ENCODE measurements around the gene CLSTN1. TPM values are rescaled to one million over a fixed set of nuclear protein-coding genes. Genes with fewer than 3 reads are reported as not detected.

CLSTN1 gene
- total RNA-seq, 1 donor from 2014 or later, result 181 TPM

DNA sequence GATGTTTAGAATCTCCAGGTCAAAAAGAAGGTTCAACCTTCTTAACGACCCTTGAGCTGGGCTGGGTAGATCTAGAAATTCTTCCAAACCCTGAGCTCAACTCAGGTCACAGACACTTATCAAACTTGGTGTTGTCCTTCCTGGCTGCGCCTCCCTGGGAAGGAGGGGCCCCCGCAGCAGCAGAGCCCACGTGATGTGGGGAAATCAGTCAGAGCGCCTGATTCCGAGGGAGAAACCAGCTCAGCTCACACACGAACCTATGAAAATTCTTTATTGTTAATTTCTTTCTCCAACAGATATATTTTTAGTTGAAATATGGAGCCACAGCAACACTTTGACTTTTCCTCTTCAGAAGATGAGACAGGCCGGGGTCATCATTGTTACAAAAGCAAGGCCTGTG, 24.3 kb upstream of the CLSTN1 start:
- H3K9me3 Mint-ChIP-seq (ENCODE audit: unreplicated experiment), result no peaks in the 10 kb centered on the region
- H4K20me1 ChIP-seq (ENCODE audit: insufficient read depth, low read length), result peaks cover 4% of the 10 kb centered on the region
- H3K4me2 ChIP-seq (ENCODE audit: low read length), result no peak overlapping the region
- peaks cover 6% of the 10 kb centered on the region for H3K4me1 ChIP-seq (ENCODE audit: insufficient read depth, low read length)
- H3K27me3 Mint-ChIP-seq (ENCODE audit: low read depth, unreplicated experiment), result no peaks in the 10 kb centered on the region
- TF ChIP-seq, protein P1, sequence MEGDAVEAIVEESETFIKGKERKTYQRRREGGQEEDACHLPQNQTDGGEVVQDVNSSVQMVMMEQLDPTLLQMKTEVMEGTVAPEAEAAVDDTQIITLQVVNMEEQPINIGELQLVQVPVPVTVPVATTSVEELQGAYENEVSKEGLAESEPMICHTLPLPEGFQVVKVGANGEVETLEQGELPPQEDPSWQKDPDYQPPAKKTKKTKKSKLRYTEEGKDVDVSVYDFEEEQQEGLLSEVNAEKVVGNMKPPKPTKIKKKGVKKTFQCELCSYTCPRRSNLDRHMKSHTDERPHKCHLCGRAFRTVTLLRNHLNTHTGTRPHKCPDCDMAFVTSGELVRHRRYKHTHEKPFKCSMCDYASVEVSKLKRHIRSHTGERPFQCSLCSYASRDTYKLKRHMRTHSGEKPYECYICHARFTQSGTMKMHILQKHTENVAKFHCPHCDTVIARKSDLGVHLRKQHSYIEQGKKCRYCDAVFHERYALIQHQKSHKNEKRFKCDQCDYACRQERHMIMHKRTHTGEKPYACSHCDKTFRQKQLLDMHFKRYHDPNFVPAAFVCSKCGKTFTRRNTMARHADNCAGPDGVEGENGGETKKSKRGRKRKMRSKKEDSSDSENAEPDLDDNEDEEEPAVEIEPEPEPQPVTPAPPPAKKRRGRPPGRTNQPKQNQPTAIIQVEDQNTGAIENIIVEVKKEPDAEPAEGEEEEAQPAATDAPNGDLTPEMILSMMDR (IDR thresholded peaks at IDR 0.05; ENCODE audit: insufficient read depth, low read depth, low read length), result no peak
- no peak for TF ChIP-seq EZH2 (IDR thresholded peaks at IDR 0.05; ENCODE audit: insufficient read depth, low read length)
- DNase-seq (ENCODE audit: low read depth) (no peak), FAIRE-seq (no peak)
- no peaks in the 10 kb centered on the region for H3K79me2 ChIP-seq (ENCODE audit: insufficient read depth, low read length)
- no peak overlapping the region for H3K27ac ChIP-seq (ENCODE audit: low read depth, low read length)
- no peak overlapping the region for H3K9ac ChIP-seq (ENCODE audit: low read length)
- no peak overlapping the region for H3K4me3 ChIP-seq (ENCODE audit: insufficient read depth, low read depth, low read length)
- H3K4me3 Mint-ChIP-seq (ENCODE audit: unreplicated experiment), result no peak overlapping the region
- H3K36me3 ChIP-seq (ENCODE audit: insufficient read depth, low read length), result no peaks in the 10 kb centered on the region
- peaks cover 11% of the 10 kb centered on the region for H3K4me1 Mint-ChIP-seq (ENCODE audit: low read depth, unreplicated experiment)
- peaks cover 4% of the 10 kb centered on the region for H3K36me3 Mint-ChIP-seq (ENCODE audit: low read depth, unreplicated experiment)
- H2AFZ ChIP-seq (ENCODE audit: low read depth, low read length), result no peak overlapping the region
- H3K27me3 ChIP-seq (ENCODE audit: insufficient read depth, low read length), result no peaks in the 10 kb centered on the region
- H3K9me3 ChIP-seq (ENCODE audit: insufficient read depth, low read depth, low read length), result no peaks in the 10 kb centered on the region
- no peak overlapping the region for H3K27ac Mint-ChIP-seq (ENCODE audit: unreplicated experiment)

DNA sequence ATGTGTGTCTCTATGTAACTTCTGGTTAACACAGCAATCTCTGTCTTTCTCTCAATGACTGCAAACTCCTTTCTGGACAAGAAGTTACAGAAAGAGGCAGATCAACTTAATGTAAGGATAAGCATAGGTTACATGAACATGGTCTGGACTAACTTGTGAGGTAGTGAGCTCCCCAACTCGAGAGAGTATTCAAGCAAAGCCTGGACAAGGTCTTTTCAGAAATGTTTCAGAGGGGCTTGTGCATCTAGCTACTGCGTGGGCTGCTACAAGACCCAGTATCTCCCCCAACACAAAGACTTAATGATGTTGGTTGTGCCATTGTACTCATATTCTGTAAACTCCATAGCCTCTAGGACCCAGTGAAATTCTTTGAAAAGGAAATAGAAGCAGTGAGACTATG, 23.5 kb upstream of the CLSTN1 start:
- Histone ChIP-seq H4K20me1 (ENCODE audit: insufficient read depth, low read length) (peaks cover 4% of the 10 kb centered on the region), H3K4me2 (ENCODE audit: low read length) (no peak overlapping the region), H3K9ac (ENCODE audit: low read length) (no peak overlapping the region), H3K27ac (ENCODE audit: low read depth, low read length) (no peak overlapping the region), H3K4me1 (ENCODE audit: insufficient read depth, low read length) (peaks cover 2% of the 10 kb centered on the region), H2AFZ (ENCODE audit: low read depth, low read length) (no peak overlapping the region), H3K79me2 (ENCODE audit: insufficient read depth, low read length) (no peaks in the 10 kb centered on the region), H3K9me3 (ENCODE audit: insufficient read depth, low read depth, low read length) (no peaks in the 10 kb centered on the region), H3K36me3 (ENCODE audit: insufficient read depth, low read length) (no peaks in the 10 kb centered on the region), H3K27me3 (ENCODE audit: insufficient read depth, low read length) (no peaks in the 10 kb centered on the region), H3K4me3 (ENCODE audit: insufficient read depth, low read depth, low read length) (no peak overlapping the region)
- TF ChIP-seq EZH2 (IDR thresholded peaks at IDR 0.05; ENCODE audit: insufficient read depth, low read length), result no peak
- TF ChIP-seq, protein P1 (IDR thresholded peaks at IDR 0.05; ENCODE audit: insufficient read depth, low read depth, low read length), result no peak
- Mint-ChIP-seq H3K9me3 (ENCODE audit: unreplicated experiment) (no peaks in the 10 kb centered on the region), H3K27ac (ENCODE audit: unreplicated experiment) (no peak overlapping the region), H3K4me1 (ENCODE audit: low read depth, unreplicated experiment) (peaks cover 6% of the 10 kb centered on the region), H3K27me3 (ENCODE audit: low read depth, unreplicated experiment) (peaks cover under 1% of the 10 kb centered on the region), H3K36me3 (ENCODE audit: low read depth, unreplicated experiment) (peaks cover 3% of the 10 kb centered on the region), H3K4me3 (ENCODE audit: unreplicated experiment) (no peak overlapping the region)
- no peak for DNase-seq (ENCODE audit: low read depth)
- FAIRE-seq, result no peak

- H3K4me1 Mint-ChIP-seq (ENCODE audit: low read depth, unreplicated experiment), result peaks cover 2% of the 10 kb centered on the region
- no peak for FAIRE-seq
- H3K27ac Mint-ChIP-seq (ENCODE audit: unreplicated experiment), result no peak overlapping the region
- peaks cover 2% of the 10 kb centered on the region for H3K36me3 Mint-ChIP-seq (ENCODE audit: low read depth, unreplicated experiment)
- TF ChIP-seq, protein P1 (IDR thresholded peaks at IDR 0.05; ENCODE audit: insufficient read depth, low read depth, low read length), result no peak
- no peak for TF ChIP-seq EZH2 (IDR thresholded peaks at IDR 0.05; ENCODE audit: insufficient read depth, low read length)
- Histone ChIP-seq H3K4me3 (ENCODE audit: insufficient read depth, low read depth, low read length) (no peak overlapping the region), H3K27ac (ENCODE audit: low read depth, low read length) (no peak overlapping the region), H3K9ac (ENCODE audit: low read length) (no peak overlapping the region), H3K9me3 (ENCODE audit: insufficient read depth, low read depth, low read length) (no peaks in the 10 kb centered on the region), H3K27me3 (ENCODE audit: insufficient read depth, low read length) (no peaks in the 10 kb centered on the region), H2AFZ (ENCODE audit: low read depth, low read length) (no peak overlapping the region), H3K36me3 (ENCODE audit: insufficient read depth, low read length) (no peaks in the 10 kb centered on the region), H3K4me2 (ENCODE audit: low read length) (no peak overlapping the region), H3K4me1 (ENCODE audit: insufficient read depth, low read length) (no peaks in the 10 kb centered on the region), H3K79me2 (ENCODE audit: insufficient read depth, low read length) (no peaks in the 10 kb centered on the region), H4K20me1 (ENCODE audit: insufficient read depth, low read length) (no peaks in the 10 kb centered on the region)
- H3K4me3 Mint-ChIP-seq (ENCODE audit: unreplicated experiment), result no peak overlapping the region
- no peak for DNase-seq (ENCODE audit: low read depth)
- peaks cover 2% of the 10 kb centered on the region for H3K27me3 Mint-ChIP-seq (ENCODE audit: low read depth, unreplicated experiment)
- H3K9me3 Mint-ChIP-seq (ENCODE audit: unreplicated experiment), result no peaks in the 10 kb centered on the region
Measured at GRCh38 chr1:9846611-9847171, 22.9 kb upstream of the CLSTN1 start.

Measured in astrocyte (in vitro differentiated cells and primary cell).